HG02943 (cell line): ENCODE measurements around the gene CALCR.

Experiments used
- ATAC-seq: cut with Tn5 transposase; IDR thresholded peaks from one replicate; pipeline ENCODE4 v1.9.1; 2021; ENCODE audit warnings: mild to moderate bottlenecking, low read depth, moderate library complexity; ENCODE audit not compliant: unreplicated experiment

Gene CALCR

GRCh38 chr7:93461350-93461749, 113.2 kb downstream of the CALCR start:
- ATAC-seq = no peak

GRCh38 chr7:93453262-93453661, 121.3 kb downstream of the CALCR start:
- no peak for ATAC-seq

GRCh38 chr7:93448176-93448575, 126.3 kb downstream of the CALCR start:
- ATAC-seq = no peak

- no peak for ATAC-seq
These were observed 127.0 kb downstream of the CALCR start for GRCh38 chr7:93447509-93447908.

- no peak for ATAC-seq
These were observed 131.9 kb downstream of the CALCR start for GRCh38 chr7:93442478-93443224.

GRCh38 chr7:93435791-93436190, 138.7 kb downstream of the CALCR start:
- ATAC-seq = no peak

- ATAC-seq = no peak
These were observed 142.4 kb downstream of the CALCR start for GRCh38 chr7:93432130-93432529.

GRCh38 chr7:93430917-93431588, 143.5 kb downstream of the CALCR start:
- no peak for ATAC-seq

GRCh38 chr7:93429563-93429962, 145.0 kb downstream of the CALCR start:
- ATAC-seq = no peak

GRCh38 chr7:93427107-93427506, 147.4 kb downstream of the CALCR start:
- ATAC-seq = no peak

GRCh38 chr7:93426155-93426696, 148.3 kb downstream of the CALCR start:
- no peak for ATAC-seq

GRCh38 chr7:93414574-93414973, 159.9 kb downstream of the CALCR start:
- ATAC-seq = no peak

GRCh38 chr7:93409324-93409723, 165.2 kb downstream of the CALCR start:
- ATAC-seq = no peak

- ATAC-seq = no peak
These were observed 167.3 kb downstream of the CALCR start for GRCh38 chr7:93407239-93407638.

GRCh38 chr7:93402944-93403343, 171.6 kb downstream of the CALCR start:
- ATAC-seq = no peak

- ATAC-seq = no peak
These were observed 174.9 kb downstream of the CALCR start for GRCh38 chr7:93399642-93400041.

GRCh38 chr7:93392984-93393383, 181.5 kb downstream of the CALCR start:
- no peak for ATAC-seq

GRCh38 chr7:93390660-93391059, 183.9 kb downstream of the CALCR start:
- ATAC-seq = no peak

GRCh38 chr7:93382362-93382761, 192.2 kb downstream of the CALCR start:
- ATAC-seq = no peak

GRCh38 chr7:93378131-93378760, 196.3 kb downstream of the CALCR start:
- no peak for ATAC-seq

GRCh38 chr7:93375603-93376002, 198.9 kb downstream of the CALCR start:
- ATAC-seq = no peak
